GM20000 (cell line): ENCODE data around the gene BAIAP2.

Source experiments
- DNase-seq: peaks from one replicate; pipeline ENCODE4 v3.0.0; 2012; ENCODE audit warnings: low spot score
- CTCF ChIP-seq: IDR thresholded peaks from 2 replicates; pipeline ENCODE4 v1.5.1; 2012; ENCODE audit warnings: mild to moderate bottlenecking, control low read depth; ENCODE audit errors: extremely low read depth, missing control alignments

The BAIAP2 gene

GRCh38 chr17:81054308-81054707, 19.4 kb downstream of the BAIAP2 start:
- TF ChIP-seq CTCF: no peak
- no peak for DNase-seq

- no peak for DNase-seq
- TF ChIP-seq CTCF: no peak
These were observed 20.0 kb downstream of the BAIAP2 start for GRCh38 chr17:81054881-81055370.

- TF ChIP-seq CTCF: no peak
- DNase-seq: no peak
These were observed 21.4 kb downstream of the BAIAP2 start for GRCh38 chr17:81056312-81056711.

GRCh38 chr17:81057079-81057730, 22.3 kb downstream of the BAIAP2 start:
- TF ChIP-seq CTCF: no peak

DNA sequence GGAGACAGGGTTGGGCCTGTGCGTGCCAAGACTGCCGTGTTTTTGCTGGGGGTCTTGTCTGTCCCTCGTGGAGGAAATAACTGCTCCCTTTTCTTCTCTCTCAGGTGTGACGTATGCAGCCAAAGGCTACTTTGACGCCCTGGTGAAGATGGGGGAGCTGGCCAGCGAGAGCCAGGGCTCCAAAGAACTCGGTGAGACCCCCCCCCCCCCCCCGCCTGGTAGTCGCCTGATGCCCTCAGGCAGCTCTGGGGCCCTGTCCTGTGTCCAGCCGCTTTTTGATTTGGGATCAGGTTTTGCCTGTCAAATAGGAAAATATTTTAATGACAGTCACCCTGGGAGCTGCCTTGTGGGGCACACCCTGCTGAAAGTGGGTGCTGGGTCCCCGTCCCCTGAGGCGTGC, 22.8 kb downstream of the BAIAP2 start:
- TF ChIP-seq CTCF: no peak

More at GRCh38 chr17:81057079-81057730, 22.3 kb downstream of the BAIAP2 start:
- no peak for DNase-seq

DNA sequence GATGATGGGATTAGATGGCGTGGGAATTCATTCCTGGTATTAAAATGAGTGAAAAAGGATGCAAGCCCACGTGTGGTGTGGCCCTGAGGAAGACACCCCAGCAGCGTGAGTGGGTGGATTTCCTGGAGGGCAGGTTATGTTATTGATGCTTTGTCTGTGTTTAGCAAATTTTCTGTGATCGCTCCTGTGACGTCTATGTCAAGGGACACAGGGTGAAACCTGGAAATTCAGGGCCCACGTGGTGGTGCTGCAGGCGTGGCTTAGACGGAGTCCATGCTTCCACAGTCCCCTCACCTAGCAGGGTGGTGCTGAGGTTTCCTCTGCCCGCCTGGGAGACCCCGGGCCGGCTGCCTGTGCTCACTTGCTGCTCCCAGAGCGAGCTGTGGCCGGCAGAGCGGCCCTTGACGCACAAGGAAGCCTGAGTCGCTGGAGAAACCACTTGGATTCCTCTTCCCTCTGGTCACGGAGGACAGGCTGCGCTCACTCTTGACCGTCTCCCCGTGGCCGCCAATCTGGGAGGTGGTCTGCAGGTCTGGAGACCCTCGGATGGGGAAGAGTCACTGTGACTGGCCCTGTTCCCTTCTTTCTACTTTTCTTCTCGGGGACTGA, 23.4 kb downstream of the BAIAP2 start:
- no peak for TF ChIP-seq CTCF
- no peak for DNase-seq

More for the DNA sequence above, 22.8 kb downstream of the BAIAP2 start:
- DNase-seq: no peak

DNA sequence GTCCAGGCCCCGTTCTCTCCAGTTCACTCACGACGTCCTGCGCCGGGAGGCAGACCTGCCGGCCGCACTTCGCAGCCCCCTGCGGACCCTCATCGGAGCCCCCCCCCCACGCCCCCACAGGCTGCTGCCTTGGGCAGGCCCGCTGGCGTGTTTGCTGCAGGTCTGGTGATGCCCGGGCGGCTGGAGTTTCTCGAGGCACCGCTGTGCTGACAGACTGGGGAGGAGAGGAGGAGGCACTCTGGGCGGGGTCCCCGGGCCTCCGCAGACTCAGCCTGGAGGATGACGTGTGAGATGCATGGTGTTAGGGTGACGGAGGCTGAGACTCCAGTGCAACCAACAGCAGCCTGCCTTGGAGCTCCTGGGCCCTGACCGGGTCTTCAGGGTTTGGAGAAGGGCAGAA, 24.1 kb downstream of the BAIAP2 start:
- DNase-seq: no peak
- no peak for TF ChIP-seq CTCF
